HG03064 (cell line): ENCODE data around the gene ASB7.

ENCODE experiments used
- ATAC-seq: cut with Tn5 transposase; IDR thresholded peaks from one replicate; pipeline ENCODE4 v1.9.1; 2021; ENCODE audit warnings: low read depth; ENCODE audit not compliant: unreplicated experiment

The ASB7 gene

GRCh38 chr15:100683434-100683833 lies 81.0 kb downstream of the ASB7 start:
- no peak for ATAC-seq

GRCh38 chr15:100684591-100684990 lies 82.2 kb downstream of the ASB7 start:
- ATAC-seq, result no peak

- ATAC-seq, result no peak
Observed at GRCh38 chr15:100686021-100686724, 83.8 kb downstream of the ASB7 start.

GRCh38 chr15:100686725-100687473 lies 84.5 kb downstream of the ASB7 start:
- no peak for ATAC-seq

GRCh38 chr15:100687582-100688141 lies 85.3 kb downstream of the ASB7 start:
- ATAC-seq, result no peak

- ATAC-seq, result no peak
Observed at GRCh38 chr15:100688549-100689120, 86.2 kb downstream of the ASB7 start.

GRCh38 chr15:100689131-100689899 lies 86.9 kb downstream of the ASB7 start:
- no peak for ATAC-seq

- ATAC-seq, result no peak
Observed at GRCh38 chr15:100690032-100690794, 87.8 kb downstream of the ASB7 start.

- ATAC-seq, result no peak
Observed at GRCh38 chr15:100690795-100691158, 88.4 kb downstream of the ASB7 start.

GRCh38 chr15:100691321-100691720 lies 88.9 kb downstream of the ASB7 start:
- ATAC-seq, result no peak

- ATAC-seq, result no peak
Observed at GRCh38 chr15:100692246-100692645, 89.9 kb downstream of the ASB7 start.

GRCh38 chr15:100692671-100693070 lies 90.3 kb downstream of the ASB7 start:
- no peak for ATAC-seq

- no peak for ATAC-seq
Observed at GRCh38 chr15:100693451-100693850, 91.1 kb downstream of the ASB7 start.

- ATAC-seq, result no peak
Observed at GRCh38 chr15:100694381-100695021, 92.1 kb downstream of the ASB7 start.

GRCh38 chr15:100695048-100695447 lies 92.7 kb downstream of the ASB7 start:
- ATAC-seq, result no peak

GRCh38 chr15:100696452-100696851 lies 94.1 kb downstream of the ASB7 start:
- ATAC-seq, result no peak
